Activated T-helper 1 cell treated with anti-CD3 and anti-CD28 coated beads, Interleukin-2, amount 50 U/mL, for 16 hours (primary cell): ENCODE results near the gene FARS2.
A peak's percentile ranks its signal among the peaks of the same experiment; 100 is the strongest.

ENCODE experiments used
- DNase-seq, 2 donors: peaks; one replicate each; pipeline ENCODE4 v3.0.0-alpha.2; 2020; ENCODE audit warnings: low read depth in 1 of 2, low spot score in 1 of 2

FARS2 gene

DNA sequence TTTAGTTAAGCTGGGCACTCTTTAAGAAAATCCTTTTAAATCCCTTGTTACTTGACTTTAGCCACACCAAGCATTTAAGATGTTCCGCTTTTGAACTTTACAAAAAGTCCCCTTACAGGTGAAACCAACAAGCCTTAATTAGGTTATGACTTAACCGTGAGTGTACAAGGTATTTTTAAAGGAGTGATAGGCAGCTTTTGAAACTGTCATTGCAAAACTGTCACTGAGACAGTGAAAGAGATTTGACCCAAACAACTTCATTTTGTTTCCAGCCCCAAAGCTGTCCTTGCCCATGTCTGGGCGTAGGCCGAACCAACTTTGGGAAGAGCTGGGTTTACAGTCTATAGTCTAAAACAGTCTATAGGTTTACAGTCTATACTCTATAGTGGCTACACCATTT lies 305.4 kb downstream of the FARS2 start:
- DNase-seq = no peak

DNA sequence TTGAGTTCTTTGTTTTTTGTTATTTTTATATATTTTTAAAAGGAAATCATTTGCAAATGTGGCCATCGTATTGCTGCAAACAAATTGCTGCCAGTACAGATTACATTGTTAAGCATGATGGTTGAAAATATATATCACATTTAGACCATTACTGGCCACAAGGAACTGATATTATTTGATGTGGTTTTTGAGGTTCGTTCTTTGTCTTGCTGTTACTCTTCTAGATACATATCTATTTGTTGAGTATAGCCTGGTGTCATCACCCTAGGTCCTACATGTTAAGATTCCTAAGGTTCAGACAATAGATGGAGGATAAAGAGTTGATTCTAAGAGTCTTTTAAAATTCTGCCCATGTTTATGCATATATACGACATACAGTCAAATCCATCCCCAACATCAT lies 306.0 kb downstream of the FARS2 start:
- DNase-seq = no peak

DNA sequence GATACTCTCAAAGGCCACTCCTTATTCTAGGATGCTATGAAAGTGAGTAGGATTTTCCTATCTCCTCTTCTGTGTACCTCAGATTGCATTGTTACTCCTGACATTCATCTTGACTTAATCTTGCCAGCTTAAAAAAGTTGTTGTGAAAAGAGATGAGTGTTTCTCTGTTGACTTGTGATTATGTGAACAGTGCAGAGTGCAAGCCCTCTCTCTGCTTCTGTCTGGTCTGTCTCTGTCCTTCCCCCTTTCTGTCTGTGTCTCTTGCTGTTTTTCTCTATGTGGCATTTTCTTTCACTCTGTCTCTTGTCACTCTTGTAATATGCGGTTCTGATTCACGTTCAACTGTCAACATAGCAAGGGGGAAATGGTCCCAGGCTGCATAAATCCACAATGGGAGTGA lies 306.6 kb downstream of the FARS2 start:
- DNase-seq = no peak

DNA sequence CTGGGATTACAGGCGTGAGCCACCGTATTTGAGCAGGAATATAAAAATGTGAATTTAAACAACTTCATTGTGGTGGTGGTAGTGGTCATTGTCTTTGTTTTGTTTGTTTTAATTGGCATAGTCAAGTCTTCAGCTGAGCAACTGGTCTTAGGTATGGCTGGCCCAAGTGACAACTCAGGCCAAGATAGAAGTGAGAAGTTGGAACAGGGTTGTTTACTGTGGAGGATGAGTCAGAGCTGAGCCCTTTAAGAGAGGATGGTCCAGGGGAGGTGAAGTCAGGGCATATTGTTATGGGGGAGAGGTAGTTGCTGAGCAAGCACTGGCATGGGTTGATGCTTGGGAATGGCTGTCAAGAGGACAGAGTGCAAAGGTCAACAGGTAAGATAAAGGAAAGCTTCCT lies 308.2 kb downstream of the FARS2 start:
- DNase-seq = no peak

DNA sequence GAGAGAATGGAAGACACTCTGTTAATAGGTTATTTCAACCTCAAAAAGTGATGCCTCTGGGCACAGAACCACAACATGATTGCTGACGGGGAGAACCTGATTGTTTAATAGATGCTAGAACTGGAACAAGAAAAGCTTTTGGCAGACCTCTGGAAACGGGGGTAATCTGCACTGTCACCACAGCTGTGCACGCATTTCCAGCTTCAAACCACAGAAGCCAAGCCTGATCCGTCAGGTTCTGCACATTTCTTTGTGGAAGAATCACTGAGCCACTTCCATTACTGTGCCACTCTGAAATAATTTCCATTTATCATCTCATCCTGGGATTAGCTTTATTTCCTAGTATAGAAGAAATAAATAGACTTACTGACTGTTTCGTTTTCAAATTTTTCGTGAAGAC lies 309.3 kb downstream of the FARS2 start:
- no peak for DNase-seq

DNA sequence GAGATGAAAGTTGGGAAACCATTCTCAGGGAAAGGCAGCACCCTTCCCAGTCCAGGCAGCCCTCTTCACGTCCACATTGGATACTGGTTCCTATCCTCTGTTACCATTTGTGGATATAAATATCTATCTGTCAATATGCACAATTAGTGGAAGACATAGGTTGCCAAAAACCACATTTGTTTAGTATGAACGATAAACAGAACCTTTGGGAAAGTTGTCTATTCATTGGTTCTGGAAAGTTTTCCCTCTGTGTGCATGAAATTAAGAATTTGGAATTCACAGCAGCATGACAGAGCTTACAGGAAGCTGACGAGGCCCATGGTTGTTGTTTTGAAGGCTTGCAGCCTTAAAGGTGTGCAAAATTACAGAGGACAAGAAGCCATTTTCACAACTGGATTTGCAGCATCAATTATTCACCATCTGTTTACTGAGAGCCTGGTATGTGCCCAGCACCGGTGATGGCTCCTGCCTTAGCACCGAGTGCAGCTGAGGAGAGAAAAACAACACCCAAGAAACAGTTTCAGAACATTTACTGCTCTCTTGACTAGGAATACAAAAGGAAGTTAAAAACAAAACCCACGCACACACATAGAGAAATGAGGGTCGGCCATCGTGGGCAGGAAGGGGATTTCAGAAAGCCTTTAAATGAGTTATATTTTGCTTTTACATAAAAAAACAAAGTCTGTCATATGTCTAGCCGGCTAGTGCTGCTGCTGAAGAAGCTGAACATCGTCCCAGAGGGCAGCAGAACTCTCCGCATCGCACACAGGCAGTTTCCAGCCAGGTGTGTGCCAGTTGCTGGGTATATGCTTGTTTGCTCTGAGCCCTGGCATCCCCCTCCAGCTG lies 319.6 kb downstream of the FARS2 start:
- DNase-seq = no peak

DNA sequence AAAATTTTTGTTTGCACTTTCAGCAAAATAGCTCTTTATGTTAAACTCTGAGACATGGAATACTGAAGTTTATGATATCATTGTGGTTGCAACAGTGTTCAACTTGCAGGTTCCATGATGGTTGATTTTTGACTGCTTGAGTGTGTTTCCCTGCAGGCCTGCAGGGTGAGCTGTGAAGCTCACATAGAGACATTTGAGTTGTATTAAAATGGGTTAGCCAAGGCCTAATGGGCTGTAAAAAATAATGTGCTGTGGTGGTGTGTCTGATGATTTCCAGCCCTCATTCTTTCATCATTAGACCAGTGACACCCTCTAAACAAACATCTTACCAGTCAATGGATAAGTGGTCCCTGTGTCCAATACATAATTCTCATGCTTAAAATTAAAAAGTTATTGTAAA lies 321.4 kb downstream of the FARS2 start:
- DNase-seq = no peak

DNA sequence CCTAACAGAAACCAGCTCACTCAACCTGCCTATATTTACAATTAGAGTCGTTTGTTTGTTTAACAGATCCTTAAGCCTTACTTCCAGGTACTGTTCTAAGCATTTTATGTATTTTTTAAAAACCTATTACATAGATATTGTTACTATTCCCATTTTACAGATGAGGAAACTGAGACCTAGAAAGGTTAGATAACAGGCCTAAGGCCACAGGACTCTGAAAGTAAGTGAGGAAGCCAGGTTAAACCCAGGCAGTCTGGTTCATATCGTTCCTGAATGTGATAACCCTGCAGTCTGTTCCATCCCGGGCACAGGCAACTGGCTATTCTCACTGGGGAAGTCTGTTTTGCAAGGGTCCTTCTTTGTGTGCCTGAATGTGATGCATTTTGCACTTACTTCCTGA lies 322.2 kb downstream of the FARS2 start:
- no peak for DNase-seq

DNA sequence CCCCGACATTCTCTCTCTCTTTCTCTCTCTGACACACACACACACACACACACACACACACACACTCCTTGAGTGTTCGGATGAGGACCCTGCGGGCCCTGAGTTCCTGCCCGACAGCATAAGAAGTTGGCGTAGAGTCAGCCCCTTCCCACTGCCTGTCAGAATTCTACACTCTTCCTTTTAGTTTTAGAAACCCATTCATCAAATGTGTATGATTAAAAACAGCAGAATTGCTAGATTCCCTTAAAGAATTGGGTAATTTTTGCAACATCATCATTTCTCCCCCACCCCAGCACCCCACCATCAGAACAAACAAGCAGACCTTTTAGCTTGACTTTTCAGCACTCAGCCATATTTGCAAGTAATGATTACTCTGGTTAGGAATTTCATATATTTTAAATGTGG lies 322.8 kb downstream of the FARS2 start:
- DNase-seq = no peak

DNA sequence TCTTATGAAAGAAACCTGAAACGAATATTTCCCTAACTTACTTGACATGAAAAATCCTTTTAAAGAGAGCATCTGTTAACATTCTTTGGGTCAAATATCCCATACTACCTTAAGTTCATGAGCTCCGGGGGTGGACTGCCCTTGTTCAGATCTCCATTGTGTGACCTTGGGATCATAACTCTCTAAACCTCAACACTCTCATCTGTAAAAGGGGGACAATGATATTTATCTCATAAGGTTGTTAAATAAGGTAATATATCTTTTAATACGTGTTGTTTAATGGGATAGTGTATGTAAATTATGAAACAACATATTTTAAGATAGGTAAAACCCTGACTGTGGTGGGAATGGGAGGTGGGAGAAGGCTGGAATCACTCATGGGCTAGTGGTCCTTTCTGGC lies 326.3 kb downstream of the FARS2 start:
- no peak for DNase-seq

DNA sequence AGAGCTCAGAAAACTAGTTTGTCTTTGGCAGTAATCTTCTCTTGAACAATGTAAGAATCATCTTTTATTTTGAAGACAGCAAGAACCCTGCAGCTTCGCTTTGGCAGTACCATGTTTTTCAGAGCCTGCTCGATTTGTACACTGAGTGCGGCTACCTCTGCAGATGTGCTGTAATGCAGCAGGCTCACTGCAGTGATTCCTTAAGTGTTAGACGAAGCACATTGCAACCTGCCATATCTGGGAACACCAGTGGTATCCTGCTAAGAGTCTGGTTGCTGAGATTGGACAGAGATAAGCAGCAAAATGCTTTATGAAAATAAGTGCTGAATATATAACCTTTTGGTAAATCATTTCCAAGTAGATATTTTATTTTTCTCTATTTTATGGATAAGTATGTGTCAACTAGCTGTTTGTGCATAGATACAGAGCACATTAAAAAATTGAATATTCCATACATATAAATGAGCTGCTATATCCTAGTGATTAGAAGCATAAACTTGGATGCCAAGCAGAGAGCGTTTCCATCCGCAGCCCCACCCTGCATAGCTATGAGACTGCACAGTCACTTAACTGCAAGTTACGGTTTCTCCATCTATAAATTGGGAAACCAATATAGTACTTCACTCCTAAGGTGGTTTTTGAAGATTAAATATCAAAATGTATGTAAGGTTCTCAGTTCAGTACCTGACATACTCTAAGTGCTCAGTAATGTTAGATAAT lies 328.3 kb downstream of the FARS2 start:
- no peak for DNase-seq

DNA sequence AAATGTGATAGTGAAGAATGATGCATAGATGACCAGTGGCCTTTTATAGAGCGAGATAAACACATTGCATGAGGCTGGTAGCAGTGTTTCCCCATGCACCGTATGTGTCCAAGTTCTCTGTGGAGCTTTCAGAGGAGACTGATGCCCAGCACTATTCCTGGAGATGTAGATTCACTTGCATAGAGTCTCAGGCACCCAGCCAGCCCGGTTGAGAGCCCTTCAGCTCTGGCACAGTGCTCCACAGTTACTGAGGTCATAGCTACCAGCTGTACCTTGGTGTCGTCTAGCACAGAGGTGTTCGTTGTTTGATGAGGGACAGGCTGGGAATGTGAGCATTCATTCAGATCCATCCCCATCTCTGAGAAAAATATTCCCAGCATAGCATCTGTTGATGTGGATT lies 328.9 kb downstream of the FARS2 start:
- DNase-seq = no peak

DNA sequence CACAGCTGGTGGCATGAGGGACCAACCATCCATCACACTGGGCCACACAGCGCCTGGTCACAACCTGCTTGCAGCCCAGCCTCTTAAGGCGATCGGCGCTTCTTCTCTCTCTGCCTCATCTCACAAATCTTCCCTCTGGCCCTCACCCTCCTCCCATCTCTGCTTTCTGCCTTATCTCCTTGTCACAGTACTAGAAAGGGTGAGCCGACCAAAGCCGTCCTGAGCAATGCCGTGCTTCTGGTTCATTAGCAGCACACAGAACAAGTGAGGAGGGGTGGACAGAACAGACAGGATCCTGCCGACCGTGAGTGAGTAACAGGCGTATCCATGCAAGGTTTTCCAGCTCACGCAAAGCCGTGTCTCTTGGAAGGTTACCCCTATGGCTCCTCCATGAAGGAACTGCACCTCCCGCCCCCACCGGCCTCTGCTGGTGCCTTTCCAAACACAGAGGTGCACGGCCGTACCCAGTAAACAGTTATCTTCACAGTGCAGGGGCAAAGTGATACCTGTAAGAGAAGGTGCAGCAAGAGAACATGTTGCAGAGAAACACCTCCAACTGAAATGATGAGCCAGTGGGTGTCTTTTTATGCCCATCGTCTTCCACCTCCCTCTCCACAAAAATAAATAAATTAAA lies 331.7 kb downstream of the FARS2 start:
- DNase-seq = no peak

DNA sequence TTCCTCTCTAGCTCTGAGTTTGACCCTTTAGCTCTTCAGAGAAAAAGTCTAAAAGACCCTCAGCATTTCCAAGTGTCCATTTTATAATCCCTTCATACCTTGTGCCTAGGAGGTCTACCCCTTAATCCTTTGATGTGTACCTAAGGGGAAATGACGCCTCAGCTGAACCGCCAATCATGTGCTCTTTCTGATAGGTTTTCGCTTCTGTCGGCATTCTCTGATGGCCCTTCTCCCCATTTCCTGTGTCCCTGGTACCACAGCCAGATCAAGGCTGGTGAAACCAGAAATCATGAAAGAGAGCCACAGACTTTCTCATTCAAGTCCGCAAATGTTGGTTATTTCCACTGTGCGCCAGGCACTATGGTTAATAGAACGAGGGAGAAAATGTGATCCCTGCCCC lies 333.9 kb downstream of the FARS2 start:
- no peak for DNase-seq

DNA sequence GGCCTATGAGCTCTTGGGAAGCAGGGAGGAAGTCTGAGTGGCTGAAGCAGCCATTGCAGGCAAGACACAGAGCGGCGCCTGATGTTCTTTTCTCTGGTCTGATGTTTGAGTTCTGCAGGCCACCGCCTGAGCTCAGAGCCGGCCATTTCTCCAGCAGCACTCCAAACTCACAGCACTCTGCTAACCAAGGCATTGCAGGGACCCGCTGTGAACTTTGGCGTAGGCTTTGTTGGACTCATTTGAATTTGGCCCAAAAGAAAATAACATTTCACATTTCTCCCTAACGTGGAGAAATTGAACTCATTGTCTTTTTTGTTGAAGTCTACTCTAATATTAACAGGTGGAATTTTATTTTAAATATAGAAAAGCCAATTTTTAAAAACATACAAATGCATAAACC lies 336.1 kb downstream of the FARS2 start:
- DNase-seq = no peak

DNA sequence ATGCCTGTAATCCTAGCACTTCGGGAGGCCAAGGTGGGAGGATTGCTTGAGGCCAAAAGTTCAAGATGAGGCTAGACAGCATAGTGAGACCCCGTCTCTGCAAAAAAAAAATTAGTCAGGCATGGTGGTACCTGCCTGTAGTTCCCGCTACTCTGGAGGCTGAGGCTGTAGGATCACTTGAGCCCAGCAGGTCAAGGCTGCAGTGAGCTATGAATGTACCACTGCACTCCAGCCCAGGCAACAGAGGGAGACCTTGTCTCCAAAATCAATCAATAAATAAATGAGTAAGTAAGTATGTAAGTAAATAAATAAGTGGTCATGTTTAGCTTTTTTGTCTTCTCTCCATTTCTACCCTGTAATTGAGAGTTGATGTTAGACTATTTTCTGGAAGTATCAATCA lies 336.8 kb downstream of the FARS2 start:
- no peak for DNase-seq

DNA sequence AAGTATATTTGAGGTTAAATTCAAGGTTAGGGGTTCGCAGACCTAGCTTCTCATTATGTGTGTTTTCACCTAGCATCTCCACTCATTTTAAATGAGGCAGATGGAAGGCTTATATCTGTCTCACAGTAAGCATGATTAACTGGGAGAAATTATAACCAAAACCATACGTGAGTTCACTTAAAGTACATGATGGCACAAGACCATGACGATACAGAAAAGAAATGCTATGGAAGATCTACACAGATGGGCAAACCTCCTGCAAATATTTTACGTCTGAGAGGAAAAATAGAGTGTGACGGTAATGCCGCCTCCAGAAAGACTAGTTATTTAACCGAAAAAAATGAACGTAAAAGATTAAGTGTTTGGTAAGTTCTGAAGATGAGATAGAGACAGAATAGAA lies 337.8 kb downstream of the FARS2 start:
- no peak for DNase-seq

DNA sequence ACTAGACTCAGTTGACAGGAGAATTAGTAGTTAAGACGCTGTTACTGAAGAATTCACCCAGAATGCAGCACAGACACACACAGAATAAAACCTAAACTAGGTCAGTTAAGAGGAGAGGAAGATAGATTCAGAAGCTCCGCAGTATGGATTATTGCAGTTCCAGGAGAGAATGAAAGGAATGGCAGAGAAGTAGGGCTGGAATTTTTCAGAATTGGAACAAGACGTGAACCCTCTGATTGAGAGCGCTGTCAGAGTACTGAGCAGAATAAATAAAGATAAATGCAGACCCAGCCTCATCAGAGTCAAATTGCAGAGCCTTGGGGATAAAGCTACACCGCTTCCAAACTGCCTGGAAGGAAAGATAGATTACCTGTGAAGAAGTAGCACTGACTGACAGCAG lies 344.6 kb downstream of the FARS2 start:
- DNase-seq = no peak

DNA sequence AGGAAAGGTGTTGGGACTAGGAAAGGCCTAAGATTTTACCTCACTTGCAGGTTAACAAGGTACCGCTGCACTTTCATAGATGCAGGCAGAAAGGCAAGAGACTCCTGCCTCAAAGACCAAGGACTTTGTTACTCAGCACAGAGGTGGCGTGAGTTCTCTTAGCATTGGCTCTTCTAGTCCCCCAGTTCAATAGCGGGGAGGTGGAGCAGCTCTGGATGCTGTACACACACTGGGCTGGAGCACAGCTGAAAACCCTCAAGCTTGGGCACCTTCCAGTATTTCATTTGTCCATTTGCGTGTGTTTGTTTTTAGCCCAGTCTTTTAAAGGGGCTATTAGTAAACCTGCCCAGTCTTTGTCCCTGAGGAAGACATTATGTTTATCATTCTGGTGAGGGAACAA lies 345.2 kb downstream of the FARS2 start:
- no peak for DNase-seq

DNA sequence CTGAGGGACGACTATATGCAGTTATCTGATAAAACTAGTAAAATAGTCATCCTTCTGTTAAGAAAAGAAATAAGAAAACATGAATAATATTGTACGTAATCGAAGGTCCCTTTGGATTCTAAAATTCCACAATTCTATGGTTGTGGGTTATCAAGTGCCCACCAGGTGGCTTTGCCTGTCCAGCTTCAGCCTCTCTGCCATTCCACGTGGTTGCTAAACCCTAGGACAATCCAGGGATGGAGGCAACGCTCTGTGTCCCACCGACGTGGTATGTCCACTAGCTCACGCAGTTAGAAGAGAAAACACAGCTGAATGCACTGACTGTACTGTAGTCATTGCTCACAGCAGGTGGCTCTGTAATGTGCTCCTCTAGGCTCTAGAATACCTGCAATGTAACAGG lies 349.3 kb downstream of the FARS2 start:
- DNase-seq = no peak

DNA sequence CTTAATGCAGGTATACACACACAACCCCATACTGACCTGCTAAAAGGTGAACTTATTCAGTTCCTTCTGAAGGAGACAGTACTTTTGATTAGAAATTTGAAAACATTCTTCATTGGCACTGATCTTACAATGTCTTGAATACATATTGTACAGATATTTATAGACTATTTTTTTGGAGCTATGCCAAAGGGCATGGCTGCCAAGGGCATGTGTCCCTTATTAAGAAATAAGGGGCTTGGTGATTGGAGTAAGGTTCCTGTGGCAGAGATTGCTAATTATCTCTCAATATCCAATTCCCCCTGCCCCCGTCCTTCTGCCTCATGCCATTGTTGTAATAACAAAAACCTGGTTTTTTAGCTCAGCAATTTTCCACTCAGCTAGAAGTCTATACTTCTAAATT lies 355.9 kb downstream of the FARS2 start:
- DNase-seq = no peak

DNA sequence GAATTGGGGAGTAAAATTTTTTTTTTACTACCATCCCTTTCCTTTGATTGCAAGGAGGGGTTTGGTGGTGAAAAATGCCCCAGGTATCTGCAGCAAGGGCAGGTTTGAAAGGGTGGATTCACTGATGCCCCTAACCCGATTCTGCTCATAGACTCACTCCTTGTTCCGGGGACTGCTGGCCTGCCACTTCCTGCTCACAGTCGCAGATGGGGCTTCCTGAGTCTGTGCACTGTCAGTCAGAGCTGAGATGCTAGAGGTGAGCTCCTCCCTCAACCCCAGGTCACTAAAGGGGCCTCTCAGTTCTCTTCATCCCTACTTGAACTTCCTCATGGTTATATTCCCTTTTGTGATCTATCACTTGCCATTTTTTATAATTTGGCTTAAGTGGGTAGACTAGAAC lies 357.9 kb downstream of the FARS2 start:
- DNase-seq = peak in 1 of 2 donors; percentile 6
